Osteocyte (in vitro differentiated cells): ENCODE data around the gene NOS2. TPM values are rescaled to one million over a fixed set of nuclear protein-coding genes. Genes with fewer than 3 reads are reported as not detected.
"Not testable (repeated sequence)": the region's sequence is repeated elsewhere in the genome, so short reads cannot be mapped to it uniquely, and the experiment has no call there.

Source experiments
- DNase-seq: peaks from one replicate; pipeline ENCODE4 v3.0.0; 2021; ENCODE audit warnings: mixed read lengths; ENCODE audit not compliant: unreplicated experiment; ENCODE audit errors: extremely low spot score
- H3K27ac Mint-ChIP-seq: one replicate; pipeline ENCODE4 v1.8.0; 2021; ENCODE audit warnings: mild to moderate bottlenecking, mixed read lengths; ENCODE audit not compliant: unreplicated experiment
- H3K27me3 Mint-ChIP-seq: one replicate; pipeline ENCODE4 v1.8.0; 2021; ENCODE audit warnings: mixed read lengths; ENCODE audit not compliant: unreplicated experiment
- H3K36me3 Mint-ChIP-seq: one replicate; pipeline ENCODE4 v1.8.0; 2021; ENCODE audit warnings: mixed read lengths; ENCODE audit not compliant: unreplicated experiment
- H3K4me1 Mint-ChIP-seq: one replicate; pipeline ENCODE4 v1.8.0; 2021; ENCODE audit warnings: mixed read lengths; ENCODE audit not compliant: unreplicated experiment
- H3K4me3 Mint-ChIP-seq: one replicate; pipeline ENCODE4 v1.8.0; 2021; ENCODE audit warnings: mild to moderate bottlenecking, moderate library complexity, mixed read lengths; ENCODE audit not compliant: unreplicated experiment
- H3K9me3 Mint-ChIP-seq: one replicate; pipeline ENCODE4 v1.8.0; 2021; ENCODE audit warnings: mixed read lengths; ENCODE audit not compliant: unreplicated experiment
- total RNA-seq: library from RNA; stranded (reverse); gene quantifications from 2 replicates; pipeline ENCODE4 v1.2.1, GENCODE V29; 2021
- TF ChIP-seq, protein P1 (sequence below): fragments of 200-600 bp; sonication (generic); IDR thresholded peaks from 2 replicates; pipeline ENCODE4 v1.5.0; 2021; ENCODE audit warnings: antibody characterized with exemption, mild to moderate bottlenecking, moderate library complexity

NOS2 gene
- total RNA-seq, 1 donor from 2014 or later: not detected

- no peak overlapping the region for H3K4me3 Mint-ChIP-seq
- no peaks in the 10 kb centered on the region for H3K36me3 Mint-ChIP-seq
- peak; percentile 19 for DNase-seq
- no peaks in the 10 kb centered on the region for H3K4me1 Mint-ChIP-seq
- no peak overlapping the region for H3K27ac Mint-ChIP-seq
- TF ChIP-seq, protein P1, sequence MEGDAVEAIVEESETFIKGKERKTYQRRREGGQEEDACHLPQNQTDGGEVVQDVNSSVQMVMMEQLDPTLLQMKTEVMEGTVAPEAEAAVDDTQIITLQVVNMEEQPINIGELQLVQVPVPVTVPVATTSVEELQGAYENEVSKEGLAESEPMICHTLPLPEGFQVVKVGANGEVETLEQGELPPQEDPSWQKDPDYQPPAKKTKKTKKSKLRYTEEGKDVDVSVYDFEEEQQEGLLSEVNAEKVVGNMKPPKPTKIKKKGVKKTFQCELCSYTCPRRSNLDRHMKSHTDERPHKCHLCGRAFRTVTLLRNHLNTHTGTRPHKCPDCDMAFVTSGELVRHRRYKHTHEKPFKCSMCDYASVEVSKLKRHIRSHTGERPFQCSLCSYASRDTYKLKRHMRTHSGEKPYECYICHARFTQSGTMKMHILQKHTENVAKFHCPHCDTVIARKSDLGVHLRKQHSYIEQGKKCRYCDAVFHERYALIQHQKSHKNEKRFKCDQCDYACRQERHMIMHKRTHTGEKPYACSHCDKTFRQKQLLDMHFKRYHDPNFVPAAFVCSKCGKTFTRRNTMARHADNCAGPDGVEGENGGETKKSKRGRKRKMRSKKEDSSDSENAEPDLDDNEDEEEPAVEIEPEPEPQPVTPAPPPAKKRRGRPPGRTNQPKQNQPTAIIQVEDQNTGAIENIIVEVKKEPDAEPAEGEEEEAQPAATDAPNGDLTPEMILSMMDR: no peak
- H3K9me3 Mint-ChIP-seq: peaks cover 3% of the 10 kb centered on the region
- H3K27me3 Mint-ChIP-seq: peaks cover 19% of the 10 kb centered on the region
These were observed 34.2 kb upstream of the NOS2 start for GRCh38 chr17:27834571-27834970.

- Mint-ChIP-seq H3K4me3 (no peak overlapping the region), H3K27ac (no peak overlapping the region), H3K9me3 (peaks cover 3% of the 10 kb centered on the region), H3K36me3 (no peaks in the 10 kb centered on the region), H3K27me3 (peaks cover 30% of the 10 kb centered on the region), H3K4me1 (no peaks in the 10 kb centered on the region)
- TF ChIP-seq, protein P1: no peak
- no peak for DNase-seq
These were observed 32.5 kb upstream of the NOS2 start for GRCh38 chr17:27832831-27833230.

DNA sequence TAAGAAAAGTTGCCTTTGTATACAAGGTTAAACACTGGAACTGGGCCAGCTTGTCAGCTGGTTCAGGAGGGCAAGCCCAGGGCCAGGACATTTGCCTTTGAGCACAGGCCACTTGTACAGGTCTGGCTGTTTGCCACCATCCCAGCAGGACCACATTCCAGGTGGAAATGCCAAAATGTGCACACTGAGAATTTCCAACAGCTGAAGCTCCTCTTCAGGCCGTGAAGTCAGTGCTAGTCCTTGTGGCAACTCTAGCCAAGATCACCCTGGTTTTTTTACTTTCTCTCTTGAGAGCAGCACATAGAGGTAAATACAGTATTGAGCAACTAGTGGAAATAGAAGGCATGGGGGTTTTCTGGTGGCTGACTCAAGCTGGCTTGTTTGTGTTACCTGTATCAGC, 29.6 kb upstream of the NOS2 start:
- not testable (repeated sequence) for H3K27ac Mint-ChIP-seq, H3K36me3 Mint-ChIP-seq, H3K4me3 Mint-ChIP-seq, H3K4me1 Mint-ChIP-seq, H3K9me3 Mint-ChIP-seq
- peak; percentile 59 for DNase-seq
- peaks cover 26% of the 10 kb centered on the region for H3K27me3 Mint-ChIP-seq

DNA sequence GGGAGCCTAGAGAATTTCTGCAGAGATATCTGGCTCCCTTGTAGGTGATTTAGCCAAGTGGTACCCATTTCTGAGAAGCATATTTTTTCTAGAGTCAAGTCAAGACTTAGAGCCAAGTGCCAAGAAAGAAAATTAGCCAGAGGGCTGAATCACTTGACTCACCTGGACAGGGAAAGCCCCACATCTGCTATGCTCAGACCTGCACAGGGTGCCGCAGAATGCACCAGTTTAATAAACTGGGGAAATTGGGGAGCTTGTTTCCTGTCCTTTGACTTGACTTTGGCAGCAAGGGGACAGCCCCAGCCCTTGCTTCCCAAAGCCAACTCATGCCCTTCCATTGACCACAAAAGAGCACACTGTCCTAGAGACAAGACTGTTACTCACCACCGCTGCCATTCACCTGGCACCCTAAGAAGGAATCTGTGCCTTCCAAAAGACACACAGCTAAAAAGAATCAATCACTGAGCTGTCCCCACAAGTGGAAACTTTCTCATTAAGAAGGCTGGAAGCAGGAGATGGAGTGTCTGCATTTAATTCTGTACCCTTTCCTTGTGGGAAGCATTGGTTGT, 28.9 kb upstream of the NOS2 start:
- H3K9me3 Mint-ChIP-seq, H3K4me1 Mint-ChIP-seq, H3K36me3 Mint-ChIP-seq, DNase-seq, H3K27ac Mint-ChIP-seq, H3K4me3 Mint-ChIP-seq: not testable (repeated sequence)
- peaks cover 26% of the 10 kb centered on the region for H3K27me3 Mint-ChIP-seq

DNA sequence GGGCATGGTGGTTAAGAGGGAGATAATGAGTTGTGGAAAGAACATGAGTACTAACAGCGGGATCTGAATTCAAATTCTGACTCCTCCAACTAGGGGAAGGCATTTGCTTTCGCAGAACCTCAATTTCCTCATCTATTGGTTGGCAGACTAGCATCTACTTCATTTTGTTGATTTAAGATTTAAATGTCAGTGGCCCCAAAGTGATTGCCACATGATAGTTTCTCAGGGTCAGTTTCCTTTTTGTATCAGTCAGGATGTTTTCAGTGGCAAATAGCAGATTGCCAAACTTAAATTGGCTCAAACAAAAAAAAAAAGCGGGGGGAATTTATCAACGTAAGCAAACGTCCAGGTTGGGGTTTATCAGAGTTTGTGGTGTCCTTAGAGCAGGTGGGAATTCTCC, 25.1 kb upstream of the NOS2 start:
- TF ChIP-seq, protein P1: no peak
- no peak overlapping the region for H3K27ac Mint-ChIP-seq
- H3K27me3 Mint-ChIP-seq: peaks cover 18% of the 10 kb centered on the region
- peak; percentile 8 for DNase-seq
- peaks cover 4% of the 10 kb centered on the region for H3K9me3 Mint-ChIP-seq
- no peak overlapping the region for H3K4me3 Mint-ChIP-seq
- H3K4me1 Mint-ChIP-seq: no peaks in the 10 kb centered on the region
- H3K36me3 Mint-ChIP-seq: no peaks in the 10 kb centered on the region

DNA sequence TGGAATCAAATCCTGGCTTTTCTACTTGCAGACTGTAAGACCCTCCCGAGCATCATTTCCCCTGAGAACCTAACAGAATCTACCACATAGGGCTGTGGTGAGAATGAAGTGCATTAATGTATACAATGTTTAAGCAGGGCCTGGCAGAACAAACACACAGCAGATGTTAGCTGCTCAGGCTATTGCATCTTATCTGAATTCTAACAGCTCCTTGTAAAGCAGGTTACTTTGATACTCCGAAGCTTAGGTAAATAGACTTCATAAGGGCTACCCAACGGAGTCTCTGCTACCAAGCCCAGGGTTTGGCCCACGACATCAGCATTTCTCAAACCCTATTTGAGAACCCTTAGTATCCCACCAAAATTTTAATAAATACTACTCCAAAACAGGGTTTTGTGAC, 24.4 kb upstream of the NOS2 start:
- no peak for DNase-seq
- no peak overlapping the region for H3K4me3 Mint-ChIP-seq
- peaks cover 18% of the 10 kb centered on the region for H3K27me3 Mint-ChIP-seq

More for the DNA sequence above, 24.4 kb upstream of the NOS2 start:
- TF ChIP-seq, protein P1: no peak
- no peak overlapping the region for H3K27ac Mint-ChIP-seq
- H3K9me3 Mint-ChIP-seq: peaks cover 4% of the 10 kb centered on the region
- H3K4me1 Mint-ChIP-seq: no peaks in the 10 kb centered on the region
- no peaks in the 10 kb centered on the region for H3K36me3 Mint-ChIP-seq
